ENCODE results near the gene HMG20A.

HMG20A gene

DNA sequence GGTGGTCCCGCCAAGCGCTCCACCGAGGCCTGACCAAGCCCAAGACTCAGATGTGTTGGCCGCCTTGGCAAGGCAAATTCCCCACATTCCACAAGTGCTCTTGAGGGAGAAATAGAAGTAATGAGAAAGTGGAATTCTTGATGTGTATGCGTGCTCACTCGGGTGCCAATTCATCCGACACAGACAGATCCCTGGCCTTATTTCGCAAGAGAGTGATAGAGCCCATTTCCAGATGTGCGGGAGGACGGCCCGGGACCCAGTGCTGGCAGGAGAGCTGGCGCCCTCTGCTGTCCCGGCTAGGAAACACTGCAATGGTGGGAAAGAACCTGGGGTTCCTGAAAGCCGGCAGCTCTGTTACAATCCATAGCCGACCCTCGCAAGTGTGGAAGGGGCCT is 76.0 kb downstream of the HMG20A start:
- H3K9ac ChIP-seq (ENCODE audit: low read length), result no peak overlapping the region
- H3K4me1 ChIP-seq (ENCODE audit: control insufficient read depth, low read depth, low read length), result peaks cover 40% of the 10 kb centered on the region
- H3K27ac ChIP-seq (ENCODE audit: low read length), result no peak overlapping the region
- no peaks in the 10 kb centered on the region for H3K36me3 ChIP-seq (ENCODE audit: control insufficient read depth, low read depth, low read length)
- no peaks in the 10 kb centered on the region for H3K9me3 ChIP-seq (ENCODE audit: control insufficient read depth, low read depth, low read length)
- no peaks in the 10 kb centered on the region for H3K27me3 ChIP-seq (ENCODE audit: control insufficient read depth, insufficient read depth, low read length)
- H3K4me3 ChIP-seq (ENCODE audit: low read length), result no peak overlapping the region

DNA sequence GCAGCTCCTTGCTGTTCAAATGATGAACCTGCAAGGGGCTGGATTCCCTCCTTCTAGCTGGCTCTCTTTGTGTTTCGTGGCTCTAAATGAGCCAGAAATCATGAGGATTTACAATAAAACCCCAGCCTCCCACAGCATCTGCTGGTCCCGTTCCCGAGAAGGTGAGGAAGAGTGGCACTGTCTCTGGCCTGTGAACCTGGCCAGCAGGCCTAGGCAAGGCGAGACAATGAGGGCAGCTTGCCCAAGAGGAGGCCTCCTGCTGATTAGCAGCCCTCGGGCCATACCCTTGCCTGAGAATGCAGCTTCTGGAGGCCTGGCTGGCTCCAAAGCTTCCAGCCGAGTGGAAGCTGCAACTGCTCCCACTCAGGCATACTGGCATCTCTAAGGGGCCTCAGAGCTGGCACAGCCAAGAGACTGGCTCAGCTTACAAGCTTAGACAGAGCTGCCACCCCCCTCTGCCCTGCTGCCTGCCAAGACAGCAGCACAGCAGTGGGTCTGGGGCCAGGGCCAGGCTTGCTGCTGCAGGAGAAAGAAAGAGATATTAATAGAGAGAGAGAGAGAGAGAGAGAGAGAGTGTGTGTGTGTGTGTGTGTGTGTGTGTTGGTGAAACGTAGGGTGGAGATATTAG is 76.5 kb downstream of the HMG20A start:
- Histone ChIP-seq H3K27ac (ENCODE audit: low read length) (no peak overlapping the region), H3K36me3 (ENCODE audit: control insufficient read depth, low read depth, low read length) (no peaks in the 10 kb centered on the region), H3K9me3 (ENCODE audit: control insufficient read depth, low read depth, low read length) (no peaks in the 10 kb centered on the region), H3K4me3 (ENCODE audit: low read length) (no peak overlapping the region), H3K9ac (ENCODE audit: low read length) (no peak overlapping the region), H3K27me3 (ENCODE audit: control insufficient read depth, insufficient read depth, low read length) (no peaks in the 10 kb centered on the region), H3K4me1 (ENCODE audit: control insufficient read depth, low read depth, low read length) (peaks cover 40% of the 10 kb centered on the region)

DNA sequence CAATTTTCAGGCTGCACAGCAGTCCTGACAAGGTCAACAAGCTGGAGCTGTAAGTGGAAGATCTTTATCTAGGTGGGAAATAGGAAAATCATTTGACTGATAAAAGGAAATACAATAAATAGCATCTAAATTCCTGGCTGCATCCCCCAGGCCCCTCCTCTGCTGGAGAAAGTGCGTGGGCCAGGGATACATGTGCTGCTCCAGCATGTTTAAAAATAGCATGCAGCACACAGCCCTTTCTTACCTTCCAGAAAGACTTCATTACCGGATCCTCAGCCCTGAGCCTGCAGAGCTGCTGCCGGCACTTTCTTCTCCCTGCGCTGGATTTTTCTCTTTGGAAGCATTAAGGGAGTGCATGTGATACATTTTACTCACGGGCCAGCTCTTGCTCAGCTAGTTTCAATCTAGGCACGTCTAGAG is 77.3 kb downstream of the HMG20A start:
- no peaks in the 10 kb centered on the region for H3K9me3 ChIP-seq (ENCODE audit: control insufficient read depth, low read depth, low read length)
- no peak overlapping the region for H3K27ac ChIP-seq (ENCODE audit: low read length)
- H3K36me3 ChIP-seq (ENCODE audit: control insufficient read depth, low read depth, low read length), result no peaks in the 10 kb centered on the region
- peaks cover 43% of the 10 kb centered on the region for H3K4me1 ChIP-seq (ENCODE audit: control insufficient read depth, low read depth, low read length)
- H3K9ac ChIP-seq (ENCODE audit: low read length), result no peak overlapping the region
- H3K27me3 ChIP-seq (ENCODE audit: control insufficient read depth, insufficient read depth, low read length), result no peaks in the 10 kb centered on the region
- H3K4me3 ChIP-seq (ENCODE audit: low read length), result no peak overlapping the region

DNA sequence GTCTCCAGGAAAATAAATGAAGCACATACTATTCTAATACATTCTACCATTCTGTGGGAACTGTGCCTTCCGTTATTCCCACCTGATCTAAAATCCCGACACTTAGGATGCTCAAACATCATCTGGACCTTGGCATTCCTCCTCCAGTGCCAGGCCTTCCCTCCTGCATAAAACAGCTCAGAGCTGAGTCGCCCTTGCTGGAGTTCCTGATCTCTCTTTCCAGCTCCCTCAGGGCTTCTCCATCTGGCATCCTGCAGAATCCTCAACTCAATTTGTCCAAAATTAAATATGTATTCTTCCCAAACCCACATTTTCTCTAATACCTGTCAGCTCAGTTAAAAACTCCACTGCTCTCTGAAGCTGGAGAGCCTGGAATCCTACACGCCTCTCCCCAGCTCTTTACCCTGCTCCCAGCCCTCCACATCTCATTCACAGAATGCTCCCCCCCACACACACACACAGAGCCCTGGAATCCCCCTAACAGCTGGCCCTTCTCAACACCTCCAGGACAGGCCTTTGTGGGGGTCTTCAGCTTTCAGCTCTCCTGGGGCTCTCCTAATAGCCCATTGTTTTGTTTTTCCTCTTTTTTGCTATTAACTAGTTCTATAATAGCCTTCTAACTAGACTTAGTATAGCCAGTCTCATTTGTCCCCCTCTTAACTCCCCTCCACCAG is 78.5 kb downstream of the HMG20A start:
- no peaks in the 10 kb centered on the region for H3K27me3 ChIP-seq (ENCODE audit: control insufficient read depth, insufficient read depth, low read length)
- peaks cover 50% of the 10 kb centered on the region for H3K4me1 ChIP-seq (ENCODE audit: control insufficient read depth, low read depth, low read length)
- H3K36me3 ChIP-seq (ENCODE audit: control insufficient read depth, low read depth, low read length), result no peaks in the 10 kb centered on the region
- no peak overlapping the region for H3K4me3 ChIP-seq (ENCODE audit: low read length)
- H3K9ac ChIP-seq (ENCODE audit: low read length), result no peak overlapping the region
- no peaks in the 10 kb centered on the region for H3K9me3 ChIP-seq (ENCODE audit: control insufficient read depth, low read depth, low read length)
- H3K27ac ChIP-seq (ENCODE audit: low read length), result no peak overlapping the region

DNA sequence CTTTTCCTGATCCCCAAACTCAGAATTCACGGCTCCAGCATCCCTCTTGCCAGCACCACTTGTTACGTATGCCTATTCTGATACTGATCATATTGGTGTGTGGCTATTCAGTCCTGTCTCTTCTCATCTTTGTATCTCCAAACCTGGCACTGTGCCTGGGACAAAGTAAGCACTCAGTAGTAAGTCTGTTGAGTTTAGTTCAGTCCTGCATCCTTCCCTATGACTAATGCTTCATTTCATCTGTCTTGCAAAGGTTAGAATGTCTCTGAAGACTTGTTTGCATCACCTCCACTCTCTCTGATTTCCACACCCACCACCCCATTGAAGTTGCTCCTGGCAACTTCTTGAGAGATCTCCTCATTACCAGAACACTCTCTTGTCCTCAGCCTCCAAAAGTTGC is 80.3 kb downstream of the HMG20A start:
- no peak overlapping the region for H3K4me3 ChIP-seq (ENCODE audit: low read length)
- H3K4me1 ChIP-seq (ENCODE audit: control insufficient read depth, low read depth, low read length), result peaks cover 47% of the 10 kb centered on the region
- H3K9ac ChIP-seq (ENCODE audit: low read length), result no peak overlapping the region
- H3K27ac ChIP-seq (ENCODE audit: low read length), result no peak overlapping the region
- no peaks in the 10 kb centered on the region for H3K27me3 ChIP-seq (ENCODE audit: control insufficient read depth, insufficient read depth, low read length)
- H3K36me3 ChIP-seq (ENCODE audit: control insufficient read depth, low read depth, low read length), result no peaks in the 10 kb centered on the region
- no peaks in the 10 kb centered on the region for H3K9me3 ChIP-seq (ENCODE audit: control insufficient read depth, low read depth, low read length)

DNA sequence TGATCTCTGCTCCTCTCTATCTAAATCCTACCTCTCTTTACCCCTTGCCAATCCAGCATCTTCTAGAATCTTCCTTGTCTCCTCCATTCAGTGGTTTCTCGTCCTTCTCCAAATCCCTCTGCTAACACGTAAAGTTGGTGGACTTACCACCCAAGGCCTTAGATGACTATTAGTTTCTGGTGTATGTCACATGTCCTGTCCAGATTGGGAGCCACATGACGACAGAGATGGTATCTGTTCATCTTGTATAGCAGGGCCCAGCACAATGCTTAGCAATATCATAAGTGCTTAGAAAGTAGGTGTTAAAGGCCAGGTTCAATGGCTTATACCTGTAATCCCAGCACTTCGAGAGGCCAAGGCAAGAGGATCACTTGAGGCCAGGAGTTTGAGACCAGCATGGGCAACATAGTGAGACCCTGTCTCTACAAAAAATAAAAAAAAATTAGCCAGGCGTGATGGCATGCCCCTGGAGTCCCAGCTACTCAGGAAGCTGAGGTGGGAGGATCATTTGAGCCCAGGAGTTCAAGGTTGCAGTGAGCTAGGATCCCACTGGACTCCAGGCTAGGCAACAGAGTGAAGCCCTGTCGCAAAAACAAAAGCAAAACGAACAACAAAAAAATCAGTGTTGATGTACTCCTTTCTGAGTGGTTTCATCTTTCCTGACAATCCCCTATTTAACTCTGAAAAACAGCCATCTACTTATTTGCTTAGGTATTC is 81.8 kb downstream of the HMG20A start:
- Histone ChIP-seq H3K9me3 (ENCODE audit: control insufficient read depth, low read depth, low read length) (no peaks in the 10 kb centered on the region), H3K27me3 (ENCODE audit: control insufficient read depth, insufficient read depth, low read length) (no peaks in the 10 kb centered on the region), H3K4me3 (ENCODE audit: low read length) (no peak overlapping the region), H3K36me3 (ENCODE audit: control insufficient read depth, low read depth, low read length) (no peaks in the 10 kb centered on the region), H3K27ac (ENCODE audit: low read length) (no peak overlapping the region), H3K4me1 (ENCODE audit: control insufficient read depth, low read depth, low read length) (peaks cover 33% of the 10 kb centered on the region), H3K9ac (ENCODE audit: low read length) (no peak overlapping the region)

DNA sequence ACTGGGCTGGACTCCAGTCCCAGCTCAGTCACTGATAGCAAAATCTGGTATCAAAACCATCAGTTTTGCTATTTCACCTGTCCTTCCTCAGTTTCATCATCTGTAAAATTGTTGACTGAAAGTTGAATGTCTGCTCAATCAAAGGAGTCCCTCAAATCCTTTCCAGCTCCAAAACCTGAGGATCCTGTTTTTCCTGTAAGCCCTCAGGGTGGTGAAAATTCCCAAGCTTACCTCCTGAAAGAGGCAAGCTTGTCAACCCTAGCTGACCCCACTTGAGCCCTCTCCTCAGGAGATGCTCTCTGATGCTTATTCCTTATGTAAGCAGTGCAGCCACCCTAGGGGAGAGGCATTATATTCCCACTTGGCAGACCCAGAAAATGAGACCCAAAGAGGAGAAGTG is 82.6 kb downstream of the HMG20A start:
- peaks cover 26% of the 10 kb centered on the region for H3K4me1 ChIP-seq (ENCODE audit: control insufficient read depth, low read depth, low read length)
- H3K36me3 ChIP-seq (ENCODE audit: control insufficient read depth, low read depth, low read length), result no peaks in the 10 kb centered on the region
- H3K27ac ChIP-seq (ENCODE audit: low read length), result no peak overlapping the region
- no peaks in the 10 kb centered on the region for H3K9me3 ChIP-seq (ENCODE audit: control insufficient read depth, low read depth, low read length)
- no peak overlapping the region for H3K9ac ChIP-seq (ENCODE audit: low read length)
- H3K4me3 ChIP-seq (ENCODE audit: low read length), result no peak overlapping the region
- H3K27me3 ChIP-seq (ENCODE audit: control insufficient read depth, insufficient read depth, low read length), result no peaks in the 10 kb centered on the region

DNA sequence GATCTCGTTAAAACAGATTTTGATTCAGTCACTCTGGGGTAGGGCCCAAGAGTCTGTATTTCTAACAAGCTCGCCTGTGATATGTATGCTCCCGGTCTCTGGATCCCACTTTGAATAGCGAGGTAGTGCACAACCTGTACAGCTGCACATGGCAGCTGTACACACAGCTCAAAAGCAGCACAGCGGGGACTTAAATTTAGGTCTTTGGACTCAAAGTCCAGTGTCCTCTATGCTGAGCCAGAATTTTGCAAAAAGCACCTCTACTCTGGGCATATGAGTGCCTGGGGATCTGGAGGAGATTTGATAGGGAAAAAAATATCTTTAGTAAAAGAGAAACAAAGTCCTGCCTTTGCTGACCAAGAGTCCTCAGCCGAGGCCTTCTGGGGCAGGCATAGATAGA is 83.1 kb downstream of the HMG20A start:
- Histone ChIP-seq H3K9ac (ENCODE audit: low read length) (no peak overlapping the region), H3K36me3 (ENCODE audit: control insufficient read depth, low read depth, low read length) (no peaks in the 10 kb centered on the region)

DNA sequence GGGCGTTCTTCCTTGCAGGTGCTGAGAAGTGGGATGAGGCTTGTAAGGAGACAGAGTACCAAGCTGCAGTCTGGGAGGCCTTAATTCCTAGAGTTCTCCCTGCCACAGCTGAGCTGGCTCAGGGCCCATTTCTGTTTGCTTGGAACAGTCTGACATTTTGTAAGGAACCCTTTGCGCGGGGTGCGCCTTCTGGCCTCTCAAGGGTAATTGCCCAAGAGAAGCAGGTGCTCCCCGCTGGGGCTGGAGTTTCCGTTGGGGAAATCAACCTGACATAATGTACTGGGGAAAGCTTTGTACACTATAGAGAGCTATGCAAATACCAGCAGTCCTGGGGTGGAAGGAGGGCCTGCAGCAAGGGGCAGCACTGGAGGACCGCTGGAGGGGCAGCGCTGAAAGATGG is 83.6 kb downstream of the HMG20A start:
- Histone ChIP-seq H3K27me3 (ENCODE audit: control insufficient read depth, insufficient read depth, low read length) (no peaks in the 10 kb centered on the region), H3K9me3 (ENCODE audit: control insufficient read depth, low read depth, low read length) (no peaks in the 10 kb centered on the region), H3K4me1 (ENCODE audit: control insufficient read depth, low read depth, low read length) (peaks cover 21% of the 10 kb centered on the region), H3K27ac (ENCODE audit: low read length) (no peak overlapping the region), H3K4me3 (ENCODE audit: low read length) (no peak overlapping the region), H3K36me3 (ENCODE audit: control insufficient read depth, low read depth, low read length) (no peaks in the 10 kb centered on the region), H3K9ac (ENCODE audit: low read length) (no peak overlapping the region)

More for the DNA sequence above, 83.1 kb downstream of the HMG20A start:
- Histone ChIP-seq H3K9me3 (ENCODE audit: control insufficient read depth, low read depth, low read length) (no peaks in the 10 kb centered on the region), H3K4me3 (ENCODE audit: low read length) (no peak overlapping the region), H3K27ac (ENCODE audit: low read length) (no peak overlapping the region), H3K27me3 (ENCODE audit: control insufficient read depth, insufficient read depth, low read length) (no peaks in the 10 kb centered on the region), H3K4me1 (ENCODE audit: control insufficient read depth, low read depth, low read length) (peaks cover 22% of the 10 kb centered on the region)

DNA sequence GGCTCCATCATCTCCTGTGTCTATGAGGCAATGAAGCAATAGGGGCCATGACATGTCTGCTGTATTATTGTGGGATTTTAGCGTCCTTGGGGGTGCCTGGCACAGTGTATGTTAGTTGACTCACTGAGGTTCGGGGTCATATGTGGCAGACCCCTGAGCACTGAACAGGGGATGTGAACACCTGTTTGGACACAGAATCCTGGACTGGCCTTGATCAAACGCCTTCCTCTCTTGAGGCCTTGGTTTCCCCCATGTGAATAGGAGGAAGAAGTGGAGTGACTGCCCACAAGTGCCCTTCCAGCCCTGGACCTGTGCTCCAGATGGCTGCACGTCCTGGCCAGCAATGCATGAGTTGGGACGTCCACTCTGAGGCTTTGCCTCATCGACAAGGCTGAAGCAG is 84.2 kb downstream of the HMG20A start:
- Histone ChIP-seq H3K9me3 (ENCODE audit: control insufficient read depth, low read depth, low read length) (no peaks in the 10 kb centered on the region), H3K4me3 (ENCODE audit: low read length) (no peak overlapping the region), H3K36me3 (ENCODE audit: control insufficient read depth, low read depth, low read length) (no peaks in the 10 kb centered on the region), H3K9ac (ENCODE audit: low read length) (no peak overlapping the region), H3K27ac (ENCODE audit: low read length) (no peak overlapping the region), H3K27me3 (ENCODE audit: control insufficient read depth, insufficient read depth, low read length) (no peaks in the 10 kb centered on the region), H3K4me1 (ENCODE audit: control insufficient read depth, low read depth, low read length) (peaks cover 20% of the 10 kb centered on the region)

DNA sequence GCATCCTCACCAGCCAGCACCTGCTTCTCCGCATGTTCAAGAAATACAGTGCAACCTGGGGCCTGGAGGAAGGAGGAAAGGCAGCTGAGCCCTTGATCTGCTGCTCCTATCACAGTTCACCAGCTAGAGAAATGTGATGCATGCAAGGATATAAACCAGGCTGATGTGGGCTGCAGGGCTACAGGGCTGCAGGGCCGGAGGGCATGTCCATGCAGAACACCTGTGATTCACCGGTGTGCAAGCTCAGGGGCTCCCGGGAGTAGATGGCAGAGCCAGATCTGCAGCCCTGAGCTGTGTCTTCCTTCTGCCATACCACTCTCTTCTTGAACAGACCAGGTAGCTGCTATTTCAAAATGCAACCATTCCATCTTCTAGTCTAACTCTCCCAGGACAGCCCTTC is 84.9 kb downstream of the HMG20A start:
- Histone ChIP-seq H3K4me3 (ENCODE audit: low read length) (no peak overlapping the region), H3K36me3 (ENCODE audit: control insufficient read depth, low read depth, low read length) (no peaks in the 10 kb centered on the region), H3K4me1 (ENCODE audit: control insufficient read depth, low read depth, low read length) (peaks cover 26% of the 10 kb centered on the region), H3K9ac (ENCODE audit: low read length) (no peak overlapping the region), H3K9me3 (ENCODE audit: control insufficient read depth, low read depth, low read length) (no peaks in the 10 kb centered on the region), H3K27ac (ENCODE audit: low read length) (no peak overlapping the region), H3K27me3 (ENCODE audit: control insufficient read depth, insufficient read depth, low read length) (no peaks in the 10 kb centered on the region)
